Endothelial cell of umbilical vein (primary cell): ENCODE data around the gene PPM1L.

Experiments
- CTCF ChIP-seq, 2 donors: IDR thresholded peaks; 1 replicate in 1 of 2; 2 replicates in 1 of 2; pipeline ENCODE4 v1.5.1; 2011; ENCODE audit warnings: low read length in 2 of 2, mild to moderate bottlenecking in 2 of 2, moderate library complexity in 2 of 2, control low read depth in 1 of 2, inconsistent platforms in 1 of 2, low read depth in 1 of 2; ENCODE audit not compliant: insufficient read depth in 1 of 2; ENCODE audit errors: extremely low read depth in 1 of 2
- EZH2 ChIP-seq: IDR thresholded peaks from 2 replicates; pipeline ENCODE4 v1.6.1; 2012; ENCODE audit warnings: borderline replicate concordance, low read depth, mild to moderate bottlenecking, moderate library complexity, low read length, inconsistent platforms; ENCODE audit not compliant: severe bottlenecking
- FOS ChIP-seq: IDR thresholded peaks from 2 replicates; pipeline ENCODE4 v1.6.1; 2011; ENCODE audit warnings: mild to moderate bottlenecking, low read length, moderate library complexity, borderline replicate concordance; ENCODE audit not compliant: insufficient read depth
- JUN ChIP-seq: IDR thresholded peaks from 2 replicates; pipeline ENCODE4 v1.6.1; 2011; ENCODE audit warnings: borderline replicate concordance, low read depth; ENCODE audit not compliant: insufficient read length, insufficient read depth
- MYC ChIP-seq: IDR thresholded peaks from one replicate; pipeline ENCODE4 v1.6.1; 2011; ENCODE audit warnings: mild to moderate bottlenecking, low read depth, low read length
- POLR2A ChIP-seq: IDR thresholded peaks from 2 replicates; pipeline ENCODE4 v1.6.1; 2012; ENCODE audit warnings: low read depth, mild to moderate bottlenecking, control low read depth, low read length
- POLR2AphosphoS5 ChIP-seq: IDR thresholded peaks from 2 replicates; pipeline ENCODE4 v1.6.1; 2012; ENCODE audit warnings: low read depth, mild to moderate bottlenecking, control low read depth, low read length, moderate library complexity; ENCODE audit not compliant: insufficient read depth
- TF ChIP-seq, protein P1 (sequence below): IDR thresholded peaks from 2 replicates; pipeline ENCODE4 v1.6.1; 2011; ENCODE audit not compliant: insufficient read depth, insufficient read length

GRCh38 chr3:160951642-160952487 is 195.8 kb downstream of the PPM1L start:
- TF ChIP-seq CTCF (IDR thresholded peaks at IDR 0.05; ENCODE audit: extremely low read depth in 1 of 2, insufficient read depth in 1 of 2, low read depth in 1 of 2, low read length in 2 of 2) (no peak), EZH2 (no peak), JUN (no peak), MYC (no peak), POLR2A (no peak), FOS (no peak), POLR2AphosphoS5 (no peak)
- TF ChIP-seq, protein P1, sequence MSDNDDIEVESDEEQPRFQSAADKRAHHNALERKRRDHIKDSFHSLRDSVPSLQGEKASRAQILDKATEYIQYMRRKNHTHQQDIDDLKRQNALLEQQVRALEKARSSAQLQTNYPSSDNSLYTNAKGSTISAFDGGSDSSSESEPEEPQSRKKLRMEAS, result no peak
